IPS-18c (cell line): Measurements from ENCODE around the gene LUZP1.
"Not testable (repeated sequence)": the region's sequence is repeated elsewhere in the genome, so short reads cannot be mapped to it uniquely, and the experiment has no call there.

Experiments
- H3K4me3 ChIP-seq: 2 replicates; pipeline ENCODE4 v1.7.0; 2013; ENCODE audit warnings: low read depth, mild to moderate bottlenecking, low read length, moderate library complexity; ENCODE audit not compliant: insufficient read depth
- H3K9me3 ChIP-seq: one replicate; pipeline ENCODE4 v1.6.1; 2013; ENCODE audit warnings: mild to moderate bottlenecking, low read length, moderate library complexity; ENCODE audit not compliant: control insufficient read depth, insufficient read depth

LUZP1 gene

DNA sequence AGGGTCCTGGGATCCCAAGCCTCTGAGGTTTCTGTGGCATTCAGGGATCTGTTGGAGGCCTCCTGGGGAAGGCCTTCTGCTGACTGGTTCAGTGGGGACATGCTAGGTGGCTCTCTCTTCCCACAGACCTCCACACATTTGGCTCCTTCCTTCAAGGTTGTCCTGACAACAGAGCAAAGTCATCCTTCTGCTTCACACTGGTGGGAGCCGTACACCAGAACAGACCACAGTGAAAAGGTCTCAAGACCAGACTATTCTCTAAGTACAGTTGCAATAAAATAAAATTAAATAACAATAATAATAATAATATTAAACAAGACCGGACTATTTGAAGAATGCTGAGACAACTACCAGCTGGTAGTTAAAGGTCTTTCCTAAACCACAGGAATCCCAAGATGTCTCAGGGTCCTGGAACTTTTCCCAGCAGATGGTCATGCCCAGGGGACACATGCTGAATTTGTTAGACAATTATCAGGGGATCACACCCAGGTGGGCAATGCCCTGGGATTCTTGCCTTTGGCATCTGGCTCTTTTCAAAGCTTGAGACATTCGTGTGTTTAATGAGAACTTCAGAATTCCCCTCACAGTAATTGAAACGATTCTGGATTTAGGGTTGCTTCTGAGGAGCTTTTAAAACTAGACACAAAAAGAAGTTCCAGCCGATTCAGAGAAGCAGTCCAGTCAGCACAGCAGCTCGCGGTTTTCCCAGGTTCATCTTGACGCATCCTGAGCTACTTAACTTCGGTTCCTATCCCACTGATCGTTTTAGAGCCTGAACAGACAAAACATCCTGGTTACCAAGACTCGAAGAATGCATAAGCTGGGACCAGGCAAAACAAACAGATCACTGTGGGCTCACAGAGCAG is 25.7 kb upstream of the LUZP1 start:
- Histone ChIP-seq H3K4me3 (no peak overlapping the region), H3K9me3 (no peaks in the 10 kb centered on the region)

GRCh38 chr1:23193391-23194118 is 24.9 kb upstream of the LUZP1 start:
- Histone ChIP-seq H3K9me3 (no peaks in the 10 kb centered on the region), H3K4me3 (no peak overlapping the region)

GRCh38 chr1:23191199-23191598 is 22.5 kb upstream of the LUZP1 start:
- peaks cover 2% of the 10 kb centered on the region for H3K9me3 ChIP-seq
- no peak overlapping the region for H3K4me3 ChIP-seq

DNA sequence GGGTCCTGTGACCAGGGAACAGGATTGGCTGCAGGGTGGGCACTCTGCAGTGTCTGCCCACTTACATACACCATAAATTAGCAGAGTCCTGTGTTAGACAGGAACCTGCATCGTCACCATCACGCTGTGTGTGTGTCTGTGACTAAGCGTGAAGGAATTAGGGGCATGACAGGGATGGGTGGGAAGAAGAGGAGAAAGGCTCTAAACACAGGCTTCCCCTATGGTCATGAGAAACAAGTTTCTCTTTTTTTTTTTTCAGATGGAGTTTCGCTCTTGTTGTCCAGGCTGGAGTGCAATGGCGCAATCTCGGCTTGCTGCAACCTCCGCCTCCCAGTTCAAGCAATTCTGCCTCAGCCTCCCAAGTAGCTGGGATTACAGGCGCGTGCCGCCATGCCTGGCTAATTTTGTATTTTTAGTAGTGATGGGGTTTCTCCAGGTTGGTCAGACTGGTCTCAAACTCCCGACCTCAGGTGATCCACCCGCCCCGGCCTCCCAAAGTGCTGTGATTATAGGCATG is 20.3 kb upstream of the LUZP1 start:
- H3K4me3 ChIP-seq, H3K9me3 ChIP-seq: not testable (repeated sequence)

DNA sequence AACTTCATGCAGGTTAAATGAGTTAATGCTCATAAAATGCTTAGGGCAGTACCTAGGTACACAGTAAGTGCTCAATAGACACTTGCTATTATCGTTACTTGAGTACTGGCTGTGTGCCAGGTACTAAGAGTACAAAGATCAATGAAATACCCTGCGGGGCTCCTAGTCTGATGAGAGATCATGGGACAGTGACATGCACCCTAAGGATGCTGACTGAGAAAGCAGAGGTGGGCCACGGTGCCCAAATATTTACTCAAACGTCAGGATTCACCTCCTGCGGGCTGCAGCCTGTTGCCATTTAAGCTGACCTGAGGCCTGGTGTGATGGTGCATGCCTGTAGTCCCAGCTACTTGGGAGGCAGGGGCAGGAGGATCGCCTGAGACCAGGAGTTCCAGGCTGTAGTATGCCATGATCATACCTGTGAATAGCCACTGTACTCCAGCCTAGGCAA is 19.8 kb upstream of the LUZP1 start:
- H3K9me3 ChIP-seq: peaks cover 2% of the 10 kb centered on the region
- H3K4me3 ChIP-seq: no peak overlapping the region

DNA sequence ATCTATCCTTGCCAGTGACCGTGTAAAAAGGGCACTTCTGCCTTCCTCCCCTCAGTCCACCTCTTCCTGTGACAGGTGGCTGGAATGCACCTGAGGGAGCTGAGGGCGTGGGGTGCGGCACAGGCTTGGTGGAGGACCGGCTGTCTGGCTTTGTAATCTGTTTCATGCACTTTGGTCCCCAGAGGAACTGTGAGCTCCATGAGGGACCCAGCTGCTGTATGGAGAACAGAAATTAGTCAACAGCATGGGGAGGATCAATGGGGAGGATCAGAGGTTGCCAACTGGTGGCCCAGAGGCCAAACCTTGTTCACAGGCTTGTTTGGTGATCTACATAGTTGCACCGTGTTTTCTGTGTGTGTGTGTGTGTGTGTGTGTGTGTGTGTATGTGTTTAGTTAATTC is 19.0 kb upstream of the LUZP1 start:
- peaks cover 2% of the 10 kb centered on the region for H3K9me3 ChIP-seq
- no peak overlapping the region for H3K4me3 ChIP-seq

- Histone ChIP-seq H3K4me3 (no peak overlapping the region), H3K9me3 (peaks cover 2% of the 10 kb centered on the region)
Observed at GRCh38 chr1:23185381-23185780, 16.7 kb upstream of the LUZP1 start.

DNA sequence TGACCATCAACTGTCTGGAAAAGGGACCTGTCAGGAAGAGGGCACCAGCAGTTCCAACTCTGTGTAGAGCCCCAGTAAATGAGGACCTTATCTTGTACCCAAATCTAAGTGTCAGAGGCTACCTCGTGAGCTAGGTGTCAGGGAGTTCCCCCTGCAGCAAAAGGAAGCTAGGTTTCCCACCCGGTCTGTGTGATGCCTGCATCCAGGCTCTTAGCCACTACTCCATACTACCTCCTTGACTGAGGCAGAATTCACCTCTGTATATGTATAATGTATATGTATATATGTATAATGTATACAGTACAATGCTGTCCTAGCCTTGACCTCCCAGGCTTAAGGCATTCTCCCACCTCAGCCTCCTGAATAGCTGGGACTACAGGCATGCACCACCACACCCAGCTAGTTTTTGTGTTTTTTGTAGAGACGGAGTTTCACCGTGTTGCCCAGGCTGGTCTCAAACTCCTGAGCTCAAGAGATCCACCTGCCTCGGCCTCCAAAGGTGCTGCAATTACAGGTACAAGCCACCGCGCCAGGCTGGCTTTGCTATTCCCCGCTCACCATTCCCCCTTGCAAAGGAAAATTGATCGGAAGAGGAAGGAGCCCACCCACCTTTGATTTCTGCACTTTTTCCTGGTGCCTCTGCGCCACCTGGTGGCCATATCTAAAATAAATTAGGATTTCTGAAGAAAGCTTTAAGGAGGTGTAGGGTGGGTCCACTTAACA is 15.7 kb upstream of the LUZP1 start:
- Histone ChIP-seq H3K9me3 (peaks cover 2% of the 10 kb centered on the region), H3K4me3 (no peak overlapping the region)

GRCh38 chr1:23179862-23180261 is 11.2 kb upstream of the LUZP1 start:
- H3K4me3 ChIP-seq: no peak overlapping the region
- H3K9me3 ChIP-seq: no peaks in the 10 kb centered on the region

- Histone ChIP-seq H3K4me3 (no peak overlapping the region), H3K9me3 (no peaks in the 10 kb centered on the region)
Observed at GRCh38 chr1:23178950-23179349, 10.3 kb upstream of the LUZP1 start.

DNA sequence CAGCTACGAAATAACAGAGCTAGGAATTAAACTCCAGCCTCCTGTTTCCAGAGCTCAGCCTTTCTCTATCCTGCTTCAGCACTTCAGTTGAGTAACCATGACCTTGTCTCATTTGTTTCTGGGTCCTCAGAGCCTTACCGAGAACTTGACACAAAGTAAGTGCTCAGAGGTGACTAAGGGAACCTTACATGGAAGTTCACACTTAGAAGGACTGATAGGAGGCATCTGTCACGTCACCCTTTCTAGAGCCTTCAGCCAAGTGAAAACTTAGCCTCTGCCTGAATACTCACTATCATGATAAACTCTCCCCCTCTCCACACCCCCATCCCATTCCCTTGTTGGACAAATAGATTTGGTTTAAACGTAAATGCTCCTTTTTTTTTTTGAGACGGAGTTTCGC is 9.8 kb upstream of the LUZP1 start:
- H3K4me3 ChIP-seq: peak overlapping the region; percentile 71; the same call in 1 of the 2 replicates

DNA sequence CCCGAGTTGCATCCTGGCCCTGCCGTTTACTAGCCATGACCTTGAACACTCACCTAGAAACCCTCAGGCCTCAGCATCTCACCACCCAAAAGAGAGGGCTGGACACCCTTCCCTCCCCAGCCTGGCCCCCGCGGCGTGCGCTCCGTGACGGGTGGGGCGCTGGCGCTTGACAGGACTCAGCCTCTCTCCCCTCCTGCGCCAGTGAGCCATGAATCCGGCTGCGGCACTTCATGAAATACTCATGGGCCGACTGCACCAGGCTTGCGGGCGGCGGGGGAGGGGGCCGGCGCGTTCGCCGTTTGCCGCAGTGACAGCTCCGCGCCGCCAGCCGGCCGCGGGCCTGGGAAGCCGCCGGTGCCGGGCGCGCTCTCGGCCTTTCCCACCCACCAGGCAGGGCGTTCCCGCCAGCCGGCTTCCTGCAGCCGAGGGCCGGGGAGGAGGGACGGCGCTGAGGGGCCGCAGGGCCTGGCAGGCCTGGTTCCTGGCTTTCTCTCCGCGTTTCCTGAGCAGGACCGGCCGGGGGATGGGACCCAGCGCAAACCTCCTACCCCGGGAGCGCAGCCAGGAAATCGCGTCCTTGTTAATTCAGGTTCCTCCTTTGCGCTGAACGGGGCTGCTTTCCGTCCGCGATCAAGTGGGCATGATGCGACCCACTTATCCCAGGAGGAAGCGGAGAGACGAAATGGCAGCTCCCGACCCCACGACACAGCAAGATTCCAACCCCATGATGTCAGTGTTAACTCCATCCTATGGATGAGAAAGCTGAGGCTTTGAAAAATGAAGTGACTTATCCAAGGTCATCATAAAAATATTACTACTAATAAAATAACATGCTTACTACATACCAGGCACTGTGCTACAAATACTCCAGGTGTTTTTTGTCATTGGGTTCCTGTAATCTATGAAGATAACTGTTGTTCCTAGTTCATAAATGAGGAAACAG is 9.1 kb upstream of the LUZP1 start:
- Histone ChIP-seq H3K4me3 (peak overlapping the region; percentile 71), H3K9me3 (no peaks in the 10 kb centered on the region)

More for the DNA sequence above, 9.8 kb upstream of the LUZP1 start:
- no peaks in the 10 kb centered on the region for H3K9me3 ChIP-seq

- no peaks in the 10 kb centered on the region for H3K9me3 ChIP-seq
- H3K4me3 ChIP-seq: peak overlapping the region; percentile 71
Observed at GRCh38 chr1:23177031-23177430, 8.4 kb upstream of the LUZP1 start.

DNA sequence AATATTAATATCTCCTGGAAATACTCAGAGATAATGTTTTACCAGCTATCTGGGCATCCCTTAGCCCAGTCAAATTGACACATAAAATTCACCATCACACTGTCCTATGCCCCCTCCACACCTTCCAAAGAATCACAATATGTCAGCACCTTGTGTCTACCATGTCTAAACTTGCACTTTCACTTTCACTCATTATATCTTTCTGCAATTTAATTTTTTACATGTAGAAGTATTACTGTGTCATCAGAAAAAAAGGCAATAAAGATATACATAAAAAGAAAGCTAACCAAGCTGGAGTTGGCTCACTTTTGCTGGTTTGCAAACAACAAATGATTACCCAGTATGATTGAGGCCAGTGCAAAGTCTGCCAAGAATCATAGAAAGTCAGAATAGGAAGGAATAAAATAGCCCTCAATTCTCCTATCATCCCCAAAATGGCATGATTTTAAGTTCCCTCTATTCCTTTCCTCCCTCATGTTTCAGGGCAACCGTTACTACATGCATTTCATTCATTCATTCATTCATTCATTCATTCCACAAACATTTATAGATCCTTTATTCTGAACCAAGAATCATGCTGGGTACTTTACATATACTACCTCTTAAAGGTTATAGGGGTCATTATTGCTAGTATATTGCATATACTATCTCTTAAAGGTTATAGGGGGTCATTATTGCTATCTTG is 5.9 kb upstream of the LUZP1 start:
- H3K9me3 ChIP-seq: no peaks in the 10 kb centered on the region
- no peak overlapping the region for H3K4me3 ChIP-seq

DNA sequence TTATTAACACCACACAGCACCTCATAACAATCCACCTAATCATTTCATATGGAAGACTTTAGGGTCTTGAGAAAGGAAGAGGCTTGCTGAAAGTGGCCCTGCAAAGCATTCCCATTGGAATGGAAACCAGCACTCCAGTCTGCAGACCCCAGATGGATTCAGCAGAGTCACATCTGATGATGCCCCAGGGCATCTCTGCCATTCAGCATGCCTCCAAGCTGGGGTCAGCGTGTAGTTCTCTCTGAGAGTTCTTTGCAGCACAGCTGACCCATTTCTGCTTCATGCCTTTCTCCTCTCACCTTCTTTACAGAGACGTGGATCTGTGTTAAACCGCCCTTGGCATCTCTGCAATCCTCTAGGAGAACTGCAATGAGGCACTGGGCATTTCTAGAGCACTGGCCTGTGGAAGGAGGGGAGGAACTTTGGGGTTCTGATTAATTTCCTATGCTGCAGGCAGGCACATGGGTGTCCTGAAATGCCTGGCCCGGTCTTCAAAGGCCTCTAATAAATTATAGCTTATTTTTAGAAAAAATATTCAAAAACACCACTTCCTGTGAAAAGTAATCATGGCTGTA is 2.6 kb upstream of the LUZP1 start:
- Histone ChIP-seq H3K9me3 (peaks cover 2% of the 10 kb centered on the region), H3K4me3 (no peak overlapping the region)
